Right lobe of liver (tissue), 4 donors: Measurements from ENCODE around the gene SEC24D.

Experiments
- POLR2A ChIP-seq: fragments of 450-650 bp; IDR thresholded peaks from one replicate; pipeline ENCODE4 v1.6.1; 2017; ENCODE audit warnings: antibody characterized with exemption, mild to moderate bottlenecking
- TF ChIP-seq, protein P1 (sequence below), 4 donors: fragments of 200-600 bp in 3 of 4; fragments of 450-650 bp in 1 of 4; IDR thresholded peaks; one replicate each; pipeline versions ENCODE4 v1.5.1 to v1.8.0; 2016 to 2022; ENCODE audit warnings: antibody characterized with exemption in 4 of 4, mild to moderate bottlenecking in 2 of 4
- donor health status: DM: no; HTN: no; CAD: no.
- donor health status: DM: no; HTN: no; CAD: no.
- donor health status: DM: no; HTN: yes; CAD: no.

GRCh38 chr4:118745357-118745756 lies 90.6 kb downstream of the SEC24D start:
- no peak for TF ChIP-seq POLR2A
- TF ChIP-seq, protein P1, sequence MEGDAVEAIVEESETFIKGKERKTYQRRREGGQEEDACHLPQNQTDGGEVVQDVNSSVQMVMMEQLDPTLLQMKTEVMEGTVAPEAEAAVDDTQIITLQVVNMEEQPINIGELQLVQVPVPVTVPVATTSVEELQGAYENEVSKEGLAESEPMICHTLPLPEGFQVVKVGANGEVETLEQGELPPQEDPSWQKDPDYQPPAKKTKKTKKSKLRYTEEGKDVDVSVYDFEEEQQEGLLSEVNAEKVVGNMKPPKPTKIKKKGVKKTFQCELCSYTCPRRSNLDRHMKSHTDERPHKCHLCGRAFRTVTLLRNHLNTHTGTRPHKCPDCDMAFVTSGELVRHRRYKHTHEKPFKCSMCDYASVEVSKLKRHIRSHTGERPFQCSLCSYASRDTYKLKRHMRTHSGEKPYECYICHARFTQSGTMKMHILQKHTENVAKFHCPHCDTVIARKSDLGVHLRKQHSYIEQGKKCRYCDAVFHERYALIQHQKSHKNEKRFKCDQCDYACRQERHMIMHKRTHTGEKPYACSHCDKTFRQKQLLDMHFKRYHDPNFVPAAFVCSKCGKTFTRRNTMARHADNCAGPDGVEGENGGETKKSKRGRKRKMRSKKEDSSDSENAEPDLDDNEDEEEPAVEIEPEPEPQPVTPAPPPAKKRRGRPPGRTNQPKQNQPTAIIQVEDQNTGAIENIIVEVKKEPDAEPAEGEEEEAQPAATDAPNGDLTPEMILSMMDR (IDR thresholded peaks at IDR 0.05), result no peak
